Neuronal stem cell (in vitro differentiated cells): ENCODE measurements around the gene SARS1.

Experiments
- DNase-seq: peaks from one replicate; pipeline ENCODE4 v3.0.0-alpha.2; 2013; ENCODE audit warnings: low spot score
- H2AFZ ChIP-seq: one replicate; pipeline ENCODE4 v1.6.1; 2013; ENCODE audit warnings: mild to moderate bottlenecking, low read length, inconsistent platforms
- H2AK5ac ChIP-seq: 2 replicates; pipeline ENCODE4 v1.6.1; 2013; ENCODE audit warnings: low read depth, mild to moderate bottlenecking, inconsistent platforms, low read length, moderate library complexity, mixed read lengths
- H2BK120ac ChIP-seq: 2 replicates; pipeline ENCODE4 v1.6.1; 2013; ENCODE audit warnings: low read depth, mild to moderate bottlenecking, inconsistent platforms, low read length, moderate library complexity, mixed read lengths
- H2BK12ac ChIP-seq: one replicate; pipeline ENCODE4 v1.6.1; 2013; ENCODE audit warnings: low read length, inconsistent platforms
- H2BK15ac ChIP-seq: 2 replicates; pipeline ENCODE4 v1.6.1; 2013; ENCODE audit warnings: mild to moderate bottlenecking, low read length, inconsistent platforms, mixed read lengths
- H2BK5ac ChIP-seq: one replicate; pipeline ENCODE4 v1.6.1; 2013; ENCODE audit warnings: inconsistent platforms, mild to moderate bottlenecking, low read length, moderate library complexity
- H3K14ac ChIP-seq: one replicate; pipeline ENCODE4 v1.6.1; 2013; ENCODE audit warnings: low read length, inconsistent platforms
- H3K18ac ChIP-seq: 2 replicates; pipeline ENCODE4 v1.6.1; 2013; ENCODE audit warnings: low read length, inconsistent platforms
- H3K23ac ChIP-seq: 2 replicates; pipeline ENCODE4 v1.6.1; 2013; ENCODE audit warnings: low read depth, mild to moderate bottlenecking, mixed read lengths, low read length, inconsistent platforms; ENCODE audit not compliant: poor library complexity
- H3K27ac ChIP-seq: replicated peaks from 3 replicates; pipeline ENCODE4 v1.5.1; 2013; ENCODE audit warnings: low read length, inconsistent platforms
- H3K27me3 ChIP-seq, 3 experiments: 2 replicates each; pipeline ENCODE4 v1.6.1; 2013; ENCODE audit warnings: low read length in 3 of 3, mild to moderate bottlenecking in 2 of 3, inconsistent platforms in 1 of 3, low read depth in 1 of 3, mixed read lengths in 1 of 3, moderate library complexity in 1 of 3; ENCODE audit not compliant: control insufficient read depth in 3 of 3, insufficient read depth in 3 of 3
- H3K36me3 ChIP-seq, 2 donors: replicated peaks in 1 of 2; 2 replicates each; pipeline ENCODE4 v1.6.1; 2013; ENCODE audit warnings: low read length in 2 of 2; ENCODE audit not compliant: control insufficient read depth in 2 of 2, insufficient read depth in 2 of 2
- H3K4ac ChIP-seq: 2 replicates; pipeline ENCODE4 v1.6.1; 2013; ENCODE audit warnings: inconsistent platforms, mild to moderate bottlenecking, low read length, moderate library complexity
- H3K4me1 ChIP-seq, 2 donors: 1 replicate in 1 of 2; 2 replicates in 1 of 2; pipeline ENCODE4 v1.6.1; 2013; ENCODE audit warnings: low read length in 2 of 2, low read depth in 1 of 2; ENCODE audit not compliant: control insufficient read depth in 2 of 2, insufficient read depth in 1 of 2
- H3K4me2 ChIP-seq: one replicate; pipeline ENCODE4 v1.6.1; 2013; ENCODE audit warnings: mild to moderate bottlenecking, low read length, inconsistent platforms; ENCODE audit not compliant: insufficient read depth, poor library complexity, severe bottlenecking
- H3K4me3 ChIP-seq, 2 donors: 2 replicates each; pipeline ENCODE4 v1.5.1; 2013; ENCODE audit warnings: low read length in 2 of 2, mild to moderate bottlenecking in 2 of 2, inconsistent platforms in 1 of 2, moderate library complexity in 1 of 2
- H3K79me1 ChIP-seq: one replicate; pipeline ENCODE4 v1.6.1; 2013; ENCODE audit warnings: low read depth, mild to moderate bottlenecking, inconsistent platforms, low read length, moderate library complexity
- H3K9ac ChIP-seq: one replicate; pipeline ENCODE4 v1.6.1; 2013; ENCODE audit warnings: mild to moderate bottlenecking, low read depth, low read length, inconsistent platforms; ENCODE audit not compliant: poor library complexity
- H3K9me3 ChIP-seq, 2 donors: replicated peaks in 1 of 2; 2 replicates each; pipeline versions ENCODE3 to v1.6.1; 2013; ENCODE audit warnings: low read length in 2 of 2, mild to moderate bottlenecking in 2 of 2, inconsistent platforms in 1 of 2, low read depth in 1 of 2, mixed read lengths in 1 of 2, moderate library complexity in 1 of 2; ENCODE audit not compliant: control insufficient read depth in 2 of 2, insufficient read depth in 1 of 2
- H4K8ac ChIP-seq: one replicate; pipeline ENCODE4 v1.6.1; 2013; ENCODE audit warnings: low read depth, mild to moderate bottlenecking, inconsistent platforms, low read length, moderate library complexity
- H4K91ac ChIP-seq: one replicate; pipeline ENCODE4 v1.6.1; 2013; ENCODE audit warnings: low read length, low read depth, mild to moderate bottlenecking, inconsistent platforms; ENCODE audit not compliant: poor library complexity
- WGBS, 2 donors: extraction: QIAGEN DNeasy Blood & Tissue Kit; methylation state at CpG; one replicate each; pipeline ENCODE4 v1.1.7; 2013; ENCODE audit warnings: missing lambda C conversion rate in 2 of 2, mixed read lengths in 1 of 2; ENCODE audit not compliant: insufficient read length in 2 of 2, insufficient replicate concordance in 1 of 2; ENCODE audit errors: extremely low coverage in 2 of 2; 5-methylcytosine and 5-hydroxymethylcytosine counted together

The SARS1 gene

DNA sequence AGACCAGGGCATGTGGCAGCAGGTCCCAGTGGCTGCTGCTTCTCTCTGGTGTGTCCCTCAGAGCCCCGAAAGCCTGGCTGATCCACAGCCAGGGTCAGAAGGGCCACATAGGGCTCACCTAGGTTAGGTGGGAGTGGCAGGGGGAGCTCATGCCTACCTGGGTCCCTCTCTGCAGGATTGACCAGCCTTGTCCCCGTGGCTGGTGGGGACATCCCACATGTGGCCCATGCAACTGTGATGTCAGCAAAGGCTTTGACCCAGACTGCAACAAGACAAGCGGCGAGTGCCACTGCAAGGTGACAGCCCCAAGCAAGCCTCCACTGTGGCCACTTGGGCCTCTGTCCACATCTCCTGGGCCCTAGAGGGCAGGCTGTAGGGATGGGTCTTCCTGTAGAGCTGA, 51.3 kb downstream of the SARS1 start:
- H2BK120ac ChIP-seq: no peak overlapping the region
- no peak overlapping the region for H3K4me3 ChIP-seq
- H3K27me3 ChIP-seq: no peaks in the 10 kb centered on the region
- no peak overlapping the region for H2AFZ ChIP-seq
- no peak overlapping the region for H4K8ac ChIP-seq
- H3K18ac ChIP-seq: no peak overlapping the region
- H3K79me1 ChIP-seq: peaks cover 18% of the 10 kb centered on the region
- no peak overlapping the region for H3K23ac ChIP-seq
- H2BK12ac ChIP-seq: no peak overlapping the region
- peaks cover 0 to 2% of the 10 kb centered on the region in 2 donors for H3K9me3 ChIP-seq
- H3K27ac ChIP-seq: no peak overlapping the region
- no peak for DNase-seq
- no peak overlapping the region for H3K4me2 ChIP-seq
- no CpG with 5 or more reads among the region's 4 CpGs for WGBS, 2 donors
- no peak overlapping the region for H4K91ac ChIP-seq
- peak overlapping the region; percentile 4 for H2BK5ac ChIP-seq
- H3K14ac ChIP-seq: no peak overlapping the region
- H2AK5ac ChIP-seq: no peak overlapping the region
- peaks cover 84 to 95% of the 10 kb centered on the region in 2 donors for H3K36me3 ChIP-seq
- H3K4me1 ChIP-seq: peaks cover 8 to 12% of the 10 kb centered on the region in 2 donors
- H3K4ac ChIP-seq: no peak overlapping the region
- no peak overlapping the region for H2BK15ac ChIP-seq
- peak overlapping the region; percentile 66 for H3K9ac ChIP-seq

DNA sequence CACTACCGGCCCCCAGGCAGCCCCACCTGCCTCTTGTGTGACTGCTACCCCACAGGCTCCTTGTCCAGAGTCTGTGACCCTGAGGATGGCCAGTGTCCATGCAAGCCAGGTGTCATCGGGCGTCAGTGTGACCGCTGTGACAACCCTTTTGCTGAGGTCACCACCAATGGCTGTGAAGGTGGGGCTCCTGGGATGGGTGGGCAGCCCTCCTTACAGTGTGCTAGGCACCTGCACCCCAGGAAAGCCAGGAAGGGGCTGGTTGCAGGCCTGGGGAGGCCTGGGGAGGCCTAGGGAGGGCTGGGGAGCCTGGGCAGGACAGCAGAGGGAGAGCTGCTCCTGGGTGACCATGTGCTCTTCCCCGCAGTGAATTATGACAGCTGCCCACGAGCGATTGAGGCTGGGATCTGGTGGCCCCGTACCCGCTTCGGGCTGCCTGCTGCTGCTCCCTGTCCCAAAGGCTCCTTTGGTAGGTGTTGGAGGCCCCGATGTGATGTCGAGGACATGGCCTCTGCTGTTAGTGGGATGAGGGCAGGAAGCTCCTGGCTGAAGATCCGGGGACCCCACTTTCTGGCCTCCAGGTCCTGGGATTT, 52.1 kb downstream of the SARS1 start:
- no peak overlapping the region for H3K23ac ChIP-seq
- no peak overlapping the region for H2BK120ac ChIP-seq
- H4K91ac ChIP-seq: no peak overlapping the region
- no peak overlapping the region for H3K4me2 ChIP-seq
- H3K36me3 ChIP-seq: peaks cover 86 to 97% of the 10 kb centered on the region in 2 donors
- H2BK12ac ChIP-seq: peak overlapping the region; percentile 51
- H3K79me1 ChIP-seq: peaks cover 19% of the 10 kb centered on the region
- H3K18ac ChIP-seq: no peak overlapping the region
- no peak overlapping the region for H3K9ac ChIP-seq
- peaks cover under 1 to 6% of the 10 kb centered on the region in 2 donors for H3K4me1 ChIP-seq
- WGBS, 2 donors: no CpG with 5 or more reads among the region's 13 CpGs
- H4K8ac ChIP-seq: no peak overlapping the region
- H2BK5ac ChIP-seq: no peak overlapping the region
- H3K27me3 ChIP-seq: no peaks in the 10 kb centered on the region
- DNase-seq: no peak
- H2AK5ac ChIP-seq: peak overlapping the region; percentile 35
- H3K27ac ChIP-seq: no peak overlapping the region
- H2AFZ ChIP-seq: no peak overlapping the region
- H3K14ac ChIP-seq: no peak overlapping the region
- no peak overlapping the region for H3K4ac ChIP-seq
- no peak overlapping the region for H2BK15ac ChIP-seq
- H3K9me3 ChIP-seq: peaks cover 0 to 2% of the 10 kb centered on the region in 2 donors
- no peak overlapping the region for H3K4me3 ChIP-seq

DNA sequence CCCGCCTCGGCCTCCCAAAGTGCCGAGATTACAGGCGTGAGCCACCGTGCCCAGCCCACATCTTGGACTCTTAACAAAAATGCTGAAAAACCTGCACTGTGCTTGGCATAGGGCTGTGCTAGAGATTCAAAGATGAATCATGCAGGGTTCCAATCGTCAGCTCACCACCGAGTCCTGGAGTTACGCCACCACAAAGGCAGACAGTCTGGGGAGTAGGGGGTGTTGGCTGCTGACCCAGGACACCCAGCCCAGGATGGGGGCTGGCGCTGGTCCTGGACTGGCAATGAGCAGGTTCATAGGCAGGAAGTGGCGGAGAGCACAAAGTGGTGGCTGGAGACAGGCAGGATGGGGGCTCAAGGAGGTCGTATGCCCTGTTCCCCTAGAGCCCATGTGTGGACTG, 53.2 kb downstream of the SARS1 start:
- Histone ChIP-seq H3K36me3 (peaks cover 84 to 97% of the 10 kb centered on the region in 2 donors), H2AFZ (no peak overlapping the region), H3K9ac (no peak overlapping the region), H3K9me3 (peaks cover 0 to 1% of the 10 kb centered on the region in 2 donors), H2BK12ac (no peak overlapping the region), H2BK5ac (no peak overlapping the region), H3K23ac (no peak overlapping the region), H3K4ac (no peak overlapping the region), H2BK15ac (no peak overlapping the region), H3K79me1 (peaks cover 14% of the 10 kb centered on the region), H3K4me3 (no peak overlapping the region), H2AK5ac (no peak overlapping the region), H4K91ac (no peak overlapping the region), H4K8ac (no peak overlapping the region), H3K4me1 (peaks cover 0 to under 1% of the 10 kb centered on the region in 2 donors), H3K27ac (no peak overlapping the region), H3K14ac (no peak overlapping the region), H3K18ac (no peak overlapping the region), H2BK120ac (no peak overlapping the region), H3K4me2 (no peak overlapping the region), H3K27me3 (no peaks in the 10 kb centered on the region)
- no CpG with 5 or more reads among the region's 11 CpGs for WGBS, 2 donors
- DNase-seq: no peak

DNA sequence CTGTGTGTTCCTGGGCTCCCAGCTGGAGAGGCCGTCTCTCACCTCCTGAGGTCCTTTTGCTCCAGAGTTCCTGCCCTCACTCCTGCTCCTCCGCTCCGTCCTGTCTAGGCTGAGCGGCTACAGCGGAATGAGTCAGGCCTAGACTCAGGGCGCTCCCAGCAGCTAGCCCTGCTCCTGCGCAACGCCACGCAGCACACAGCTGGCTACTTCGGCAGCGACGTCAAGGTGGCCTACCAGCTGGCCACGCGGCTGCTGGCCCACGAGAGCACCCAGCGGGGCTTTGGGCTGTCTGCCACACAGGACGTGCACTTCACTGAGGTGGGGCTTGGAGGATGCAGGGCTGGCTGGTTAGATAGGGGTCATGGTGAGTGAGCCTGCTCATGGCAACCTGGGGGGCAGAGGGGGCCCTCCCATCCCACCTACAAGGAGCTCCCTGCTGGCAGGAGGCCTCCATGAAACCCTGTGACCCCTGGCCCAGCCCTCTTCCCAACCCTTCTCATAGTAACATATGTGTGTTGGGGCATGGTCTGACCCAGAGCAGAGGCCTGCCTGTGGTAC, 54.1 kb downstream of the SARS1 start:
- H3K9ac ChIP-seq: peak overlapping the region; percentile 64
- no peak overlapping the region for H4K91ac ChIP-seq
- no peak overlapping the region for H3K4ac ChIP-seq
- DNase-seq: no peak
- no peaks in the 10 kb centered on the region for H3K9me3 ChIP-seq
- H3K18ac ChIP-seq: no peak overlapping the region
- H4K8ac ChIP-seq: no peak overlapping the region
- H3K27me3 ChIP-seq: no peaks in the 10 kb centered on the region
- no CpG with 5 or more reads among the region's 17 CpGs for WGBS, 2 donors
- no peak overlapping the region for H2BK120ac ChIP-seq
- no peak overlapping the region for H2BK5ac ChIP-seq
- no peak overlapping the region for H3K27ac ChIP-seq
- H3K36me3 ChIP-seq: peaks cover 83 to 97% of the 10 kb centered on the region in 2 donors
- no peak overlapping the region for H2AFZ ChIP-seq
- no peak overlapping the region for H3K4me3 ChIP-seq
- no peak overlapping the region for H2AK5ac ChIP-seq
- no peak overlapping the region for H2BK15ac ChIP-seq
- no peak overlapping the region for H3K4me2 ChIP-seq
- H3K4me1 ChIP-seq: no peaks in the 10 kb centered on the region
- no peak overlapping the region for H2BK12ac ChIP-seq
- H3K14ac ChIP-seq: no peak overlapping the region
- peak overlapping the region; percentile 68 for H3K23ac ChIP-seq
- peaks cover 11% of the 10 kb centered on the region for H3K79me1 ChIP-seq
